ENCODE data around the gene HNF4A. TPM values are rescaled to one million over a fixed set of nuclear protein-coding genes. Genes with fewer than 3 reads are reported as not detected.
A peak's percentile ranks its signal among the peaks of the same experiment; 100 is the strongest.

HNF4A gene
- total and polyA plus RNA-seq, 2 of the 13 experiments (the other 11 are each of a cell fraction or from before 2014, with no cell fraction given): 80.9 to 169 TPM

DNA sequence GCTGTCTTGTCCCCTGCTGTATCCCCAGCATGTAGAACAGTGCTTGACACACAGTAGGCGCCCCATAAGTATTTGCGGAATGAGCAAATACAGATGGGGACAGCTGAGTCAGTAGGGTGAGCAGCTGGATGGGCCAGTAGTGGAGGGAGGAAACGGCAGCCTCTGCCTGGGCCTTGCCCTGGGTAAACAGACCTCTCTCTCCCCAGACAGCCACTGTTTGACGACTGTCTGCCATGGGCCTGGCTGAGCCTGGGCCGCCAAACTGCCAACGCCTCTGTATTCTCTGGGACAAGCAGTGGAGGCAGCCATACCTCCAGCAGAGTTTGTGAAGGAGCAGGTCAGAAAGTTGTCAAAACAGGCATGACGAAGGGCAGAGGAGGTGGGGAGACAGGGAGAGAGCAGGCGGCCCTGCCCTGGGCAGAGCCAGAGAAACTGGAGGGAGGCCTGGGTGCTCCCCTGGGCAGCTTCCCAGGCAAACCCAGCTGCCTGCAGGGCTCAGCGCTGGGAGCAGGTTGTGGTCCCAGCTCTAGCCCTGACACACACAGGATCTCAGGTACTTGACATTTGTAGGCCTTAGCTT is 15.2 kb downstream of the HNF4A start (continued):
- TF ChIP-seq, protein P1, sequence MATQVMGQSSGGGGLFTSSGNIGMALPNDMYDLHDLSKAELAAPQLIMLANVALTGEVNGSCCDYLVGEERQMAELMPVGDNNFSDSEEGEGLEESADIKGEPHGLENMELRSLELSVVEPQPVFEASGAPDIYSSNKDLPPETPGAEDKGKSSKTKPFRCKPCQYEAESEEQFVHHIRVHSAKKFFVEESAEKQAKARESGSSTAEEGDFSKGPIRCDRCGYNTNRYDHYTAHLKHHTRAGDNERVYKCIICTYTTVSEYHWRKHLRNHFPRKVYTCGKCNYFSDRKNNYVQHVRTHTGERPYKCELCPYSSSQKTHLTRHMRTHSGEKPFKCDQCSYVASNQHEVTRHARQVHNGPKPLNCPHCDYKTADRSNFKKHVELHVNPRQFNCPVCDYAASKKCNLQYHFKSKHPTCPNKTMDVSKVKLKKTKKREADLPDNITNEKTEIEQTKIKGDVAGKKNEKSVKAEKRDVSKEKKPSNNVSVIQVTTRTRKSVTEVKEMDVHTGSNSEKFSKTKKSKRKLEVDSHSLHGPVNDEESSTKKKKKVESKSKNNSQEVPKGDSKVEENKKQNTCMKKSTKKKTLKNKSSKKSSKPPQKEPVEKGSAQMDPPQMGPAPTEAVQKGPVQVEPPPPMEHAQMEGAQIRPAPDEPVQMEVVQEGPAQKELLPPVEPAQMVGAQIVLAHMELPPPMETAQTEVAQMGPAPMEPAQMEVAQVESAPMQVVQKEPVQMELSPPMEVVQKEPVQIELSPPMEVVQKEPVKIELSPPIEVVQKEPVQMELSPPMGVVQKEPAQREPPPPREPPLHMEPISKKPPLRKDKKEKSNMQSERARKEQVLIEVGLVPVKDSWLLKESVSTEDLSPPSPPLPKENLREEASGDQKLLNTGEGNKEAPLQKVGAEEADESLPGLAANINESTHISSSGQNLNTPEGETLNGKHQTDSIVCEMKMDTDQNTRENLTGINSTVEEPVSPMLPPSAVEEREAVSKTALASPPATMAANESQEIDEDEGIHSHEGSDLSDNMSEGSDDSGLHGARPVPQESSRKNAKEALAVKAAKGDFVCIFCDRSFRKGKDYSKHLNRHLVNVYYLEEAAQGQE (IDR thresholded peaks at IDR 0.05; ENCODE audit: borderline replicate concordance in 1 of 2, low read depth in 1 of 2, low read length in 2 of 2): no peak
- TF ChIP-seq SMC3 (IDR thresholded peaks at IDR 0.05; ENCODE audit: low read length): peak; percentile 36
- TF ChIP-seq ZSCAN12 (CRISPR knock-in tag; IDR thresholded peaks at IDR 0.05): no peak
- TF ChIP-seq ZNF891 (CRISPR knock-in tag; IDR thresholded peaks at IDR 0.05): peak; percentile 86; the same call in 1 of the 2 replicates
- TF ChIP-seq, protein P2, sequence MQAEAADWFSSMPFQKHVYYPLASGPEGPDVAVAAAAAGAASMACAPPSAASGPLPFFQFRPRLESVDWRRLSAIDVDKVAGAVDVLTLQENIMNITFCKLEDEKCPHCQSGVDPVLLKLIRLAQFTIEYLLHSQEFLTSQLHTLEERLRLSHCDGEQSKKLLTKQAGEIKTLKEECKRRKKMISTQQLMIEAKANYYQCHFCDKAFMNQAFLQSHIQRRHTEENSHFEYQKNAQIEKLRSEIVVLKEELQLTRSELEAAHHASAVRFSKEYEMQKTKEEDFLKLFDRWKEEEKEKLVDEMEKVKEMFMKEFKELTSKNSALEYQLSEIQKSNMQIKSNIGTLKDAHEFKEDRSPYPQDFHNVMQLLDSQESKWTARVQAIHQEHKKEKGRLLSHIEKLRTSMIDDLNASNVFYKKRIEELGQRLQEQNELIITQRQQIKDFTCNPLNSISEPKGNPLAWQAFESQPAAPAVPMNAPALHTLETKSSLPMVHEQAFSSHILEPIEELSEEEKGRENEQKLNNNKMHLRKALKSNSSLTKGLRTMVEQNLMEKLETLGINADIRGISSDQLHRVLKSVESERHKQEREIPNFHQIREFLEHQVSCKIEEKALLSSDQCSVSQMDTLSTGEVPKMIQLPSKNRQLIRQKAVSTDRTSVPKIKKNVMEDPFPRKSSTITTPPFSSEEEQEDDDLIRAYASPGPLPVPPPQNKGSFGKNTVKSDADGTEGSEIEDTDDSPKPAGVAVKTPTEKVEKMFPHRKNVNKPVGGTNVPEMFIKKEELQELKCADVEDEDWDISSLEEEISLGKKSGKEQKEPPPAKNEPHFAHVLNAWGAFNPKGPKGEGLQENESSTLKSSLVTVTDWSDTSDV (CRISPR knock-in tag; IDR thresholded peaks at IDR 0.05): no peak
- TF ChIP-seq KDM5B (CRISPR knock-in tag; IDR thresholded peaks at IDR 0.05; ENCODE audit: borderline replicate concordance): peak; percentile 16; the same call in 1 of the 2 replicates
- no peak for TF ChIP-seq ZNF776 (CRISPR knock-in tag; IDR thresholded peaks at IDR 0.05)
- no peak for TF ChIP-seq TCF7L2 (IDR thresholded peaks at IDR 0.05; ENCODE audit: low read depth, low read length)
- no peak; the same call in 1 of the 2 replicates for TF ChIP-seq THYN1 (CRISPR knock-in tag; IDR thresholded peaks at IDR 0.05; ENCODE audit: borderline replicate concordance, low read depth)
- TF ChIP-seq, protein P3, sequence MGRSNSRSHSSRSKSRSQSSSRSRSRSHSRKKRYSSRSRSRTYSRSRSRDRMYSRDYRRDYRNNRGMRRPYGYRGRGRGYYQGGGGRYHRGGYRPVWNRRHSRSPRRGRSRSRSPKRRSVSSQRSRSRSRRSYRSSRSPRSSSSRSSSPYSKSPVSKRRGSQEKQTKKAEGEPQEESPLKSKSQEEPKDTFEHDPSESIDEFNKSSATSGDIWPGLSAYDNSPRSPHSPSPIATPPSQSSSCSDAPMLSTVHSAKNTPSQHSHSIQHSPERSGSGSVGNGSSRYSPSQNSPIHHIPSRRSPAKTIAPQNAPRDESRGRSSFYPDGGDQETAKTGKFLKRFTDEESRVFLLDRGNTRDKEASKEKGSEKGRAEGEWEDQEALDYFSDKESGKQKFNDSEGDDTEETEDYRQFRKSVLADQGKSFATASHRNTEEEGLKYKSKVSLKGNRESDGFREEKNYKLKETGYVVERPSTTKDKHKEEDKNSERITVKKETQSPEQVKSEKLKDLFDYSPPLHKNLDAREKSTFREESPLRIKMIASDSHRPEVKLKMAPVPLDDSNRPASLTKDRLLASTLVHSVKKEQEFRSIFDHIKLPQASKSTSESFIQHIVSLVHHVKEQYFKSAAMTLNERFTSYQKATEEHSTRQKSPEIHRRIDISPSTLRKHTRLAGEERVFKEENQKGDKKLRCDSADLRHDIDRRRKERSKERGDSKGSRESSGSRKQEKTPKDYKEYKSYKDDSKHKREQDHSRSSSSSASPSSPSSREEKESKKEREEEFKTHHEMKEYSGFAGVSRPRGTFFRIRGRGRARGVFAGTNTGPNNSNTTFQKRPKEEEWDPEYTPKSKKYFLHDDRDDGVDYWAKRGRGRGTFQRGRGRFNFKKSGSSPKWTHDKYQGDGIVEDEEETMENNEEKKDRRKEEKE (IDR thresholded peaks at IDR 0.05): no peak
- peak; percentile 92 for TF ChIP-seq ERF (CRISPR knock-in tag; IDR thresholded peaks at IDR 0.05)
- no peak for TF ChIP-seq LCORL (IDR thresholded peaks at IDR 0.05)
- peak; percentile 98 for TF ChIP-seq LCORL (CRISPR knock-in tag; IDR thresholded peaks at IDR 0.05)
- TF ChIP-seq ZBTB1 (CRISPR knock-in tag; IDR thresholded peaks at IDR 0.05; ENCODE audit: borderline replicate concordance): no peak
- TF ChIP-seq ZNF782 (CRISPR knock-in tag; IDR thresholded peaks at IDR 0.05; ENCODE audit: borderline replicate concordance): no peak
- TF ChIP-seq, protein P4, sequence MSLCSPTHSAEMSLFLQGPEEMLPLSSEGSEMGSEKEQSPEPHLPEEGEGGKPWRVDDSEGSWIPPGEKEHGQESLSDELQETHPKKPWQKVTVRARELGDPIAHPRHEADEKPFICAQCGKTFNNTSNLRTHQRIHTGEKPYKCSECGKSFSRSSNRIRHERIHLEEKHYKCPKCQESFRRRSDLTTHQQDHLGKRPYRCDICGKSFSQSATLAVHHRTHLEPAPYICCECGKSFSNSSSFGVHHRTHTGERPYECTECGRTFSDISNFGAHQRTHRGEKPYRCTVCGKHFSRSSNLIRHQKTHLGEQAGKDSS (CRISPR knock-in tag; IDR thresholded peaks at IDR 0.05; ENCODE audit: borderline replicate concordance, low read depth): no peak; the same call in 1 of the 2 replicates
- TF ChIP-seq, protein P5, sequence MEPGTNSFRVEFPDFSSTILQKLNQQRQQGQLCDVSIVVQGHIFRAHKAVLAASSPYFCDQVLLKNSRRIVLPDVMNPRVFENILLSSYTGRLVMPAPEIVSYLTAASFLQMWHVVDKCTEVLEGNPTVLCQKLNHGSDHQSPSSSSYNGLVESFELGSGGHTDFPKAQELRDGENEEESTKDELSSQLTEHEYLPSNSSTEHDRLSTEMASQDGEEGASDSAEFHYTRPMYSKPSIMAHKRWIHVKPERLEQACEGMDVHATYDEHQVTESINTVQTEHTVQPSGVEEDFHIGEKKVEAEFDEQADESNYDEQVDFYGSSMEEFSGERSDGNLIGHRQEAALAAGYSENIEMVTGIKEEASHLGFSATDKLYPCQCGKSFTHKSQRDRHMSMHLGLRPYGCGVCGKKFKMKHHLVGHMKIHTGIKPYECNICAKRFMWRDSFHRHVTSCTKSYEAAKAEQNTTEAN (CRISPR knock-in tag; conservative IDR thresholded peaks at IDR 0.05): peak; percentile 55; the same call in 1 of the 2 replicates
- peak; percentile 86 for TF ChIP-seq NRL (CRISPR knock-in tag; IDR thresholded peaks at IDR 0.05; ENCODE audit: borderline replicate concordance)
